HUES6 (cell line): ENCODE data around the gene CC2D2A.

Experiments
- H3K27ac ChIP-seq: 2 replicates; pipeline ENCODE4 v1.7.0; 2013; ENCODE audit warnings: low read depth, mild to moderate bottlenecking, low read length, inconsistent platforms
- H3K27me3 ChIP-seq: 2 replicates; pipeline ENCODE4 v1.6.1; 2013; ENCODE audit warnings: low read length; ENCODE audit not compliant: control insufficient read depth, insufficient read depth
- H3K36me3 ChIP-seq: 2 replicates; pipeline ENCODE4 v1.6.1; 2013; ENCODE audit warnings: low read length; ENCODE audit not compliant: control insufficient read depth, insufficient read depth
- H3K4me1 ChIP-seq: 2 replicates; pipeline ENCODE4 v1.6.1; 2013; ENCODE audit warnings: low read length; ENCODE audit not compliant: control insufficient read depth, insufficient read depth
- H3K4me3 ChIP-seq: 2 replicates; pipeline ENCODE4 v1.5.1; 2013; ENCODE audit warnings: low read depth, low read length
- H3K9ac ChIP-seq: one replicate; pipeline ENCODE4 v1.6.1; 2013; ENCODE audit warnings: mild to moderate bottlenecking, low read length
- H3K9me3 ChIP-seq: 2 replicates; pipeline ENCODE4 v1.6.1; 2013; ENCODE audit warnings: low read depth, low read length; ENCODE audit not compliant: control insufficient read depth, insufficient read depth

The CC2D2A gene

DNA sequence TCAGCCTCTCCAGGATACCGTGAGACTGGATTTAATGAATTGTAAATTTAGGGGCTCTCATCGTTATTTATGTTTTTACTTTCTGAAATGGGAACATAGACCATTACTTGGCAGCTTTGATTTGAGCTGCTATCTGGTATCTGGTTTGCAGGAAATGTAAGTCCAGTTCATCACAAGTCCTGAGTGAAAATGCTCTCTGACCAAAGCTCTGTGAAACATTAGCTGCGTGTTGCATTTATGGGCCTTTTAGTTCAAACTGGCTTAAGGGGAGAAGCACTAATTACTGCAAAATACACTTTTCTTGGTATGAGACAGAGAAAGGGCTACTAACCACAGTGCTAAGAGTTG is 420 bp downstream of the CC2D2A start:
- Histone ChIP-seq H3K36me3 (no peaks in the 10 kb centered on the region), H3K4me1 (peaks cover 32% of the 10 kb centered on the region), H3K9ac (peak overlapping the region; percentile 3), H3K4me3 (peak overlapping the region; percentile 51), H3K27ac (no peak overlapping the region), H3K9me3 (no peaks in the 10 kb centered on the region), H3K27me3 (no peaks in the 10 kb centered on the region)

DNA sequence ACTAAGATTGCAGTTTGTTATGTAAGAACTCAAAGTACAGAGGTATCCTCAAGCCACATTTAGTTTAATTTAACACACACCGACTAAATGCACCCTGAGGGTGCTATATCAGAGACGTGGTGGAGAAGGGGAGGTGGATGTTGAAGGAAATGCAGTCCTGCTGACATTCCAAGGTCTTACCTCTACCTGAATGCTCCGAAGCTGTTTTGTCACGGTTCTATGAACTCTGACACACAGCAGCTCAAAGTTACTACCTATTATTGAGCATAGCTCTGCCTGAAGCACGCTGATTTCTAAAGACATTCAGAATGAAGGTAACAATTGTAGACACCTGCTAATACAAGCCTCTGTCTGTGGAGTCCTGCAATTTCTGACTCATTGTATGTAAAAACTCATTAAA is 6.7 kb downstream of the CC2D2A start:
- Histone ChIP-seq H3K4me1 (peaks cover 28% of the 10 kb centered on the region), H3K9me3 (no peaks in the 10 kb centered on the region), H3K4me3 (no peak overlapping the region), H3K36me3 (no peaks in the 10 kb centered on the region; the same call in none of the 2 replicates), H3K27ac (no peak overlapping the region), H3K27me3 (no peaks in the 10 kb centered on the region), H3K9ac (no peak overlapping the region)

GRCh38 chr4:15478724-15479088 is 9.0 kb downstream of the CC2D2A start:
- H3K4me1 ChIP-seq = peaks cover 16% of the 10 kb centered on the region
- H3K36me3 ChIP-seq = no peaks in the 10 kb centered on the region; the same call in none of the 2 replicates
- no peaks in the 10 kb centered on the region for H3K27me3 ChIP-seq
- H3K27ac ChIP-seq = no peak overlapping the region
- H3K9me3 ChIP-seq = no peaks in the 10 kb centered on the region
- H3K9ac ChIP-seq = no peak overlapping the region
- peak overlapping the region; percentile 69; the same call in 1 of the 2 replicates for H3K4me3 ChIP-seq

GRCh38 chr4:15479089-15479912 is 9.6 kb downstream of the CC2D2A start:
- peak overlapping the region; percentile 76 for H3K27ac ChIP-seq
- no peaks in the 10 kb centered on the region for H3K9me3 ChIP-seq
- H3K4me1 ChIP-seq = peaks cover 12% of the 10 kb centered on the region
- H3K36me3 ChIP-seq = no peaks in the 10 kb centered on the region; the same call in none of the 2 replicates
- peak overlapping the region; percentile 91 for H3K9ac ChIP-seq
- H3K27me3 ChIP-seq = no peaks in the 10 kb centered on the region
- H3K4me3 ChIP-seq = peak overlapping the region; percentile 69

DNA sequence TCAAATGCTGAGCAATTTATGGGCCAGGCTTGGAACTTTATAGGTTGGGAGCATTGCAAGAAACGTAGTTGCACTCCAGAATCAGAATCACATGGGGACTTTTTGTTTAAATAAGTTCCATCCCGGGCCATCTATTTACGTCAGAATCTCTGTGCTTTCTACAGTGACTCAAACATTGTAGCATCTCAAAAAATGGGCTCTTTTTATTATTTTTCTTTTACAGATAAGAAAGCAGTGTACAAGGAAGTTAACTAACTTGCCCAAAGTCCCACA is 10.2 kb downstream of the CC2D2A start:
- H3K27me3 ChIP-seq = no peaks in the 10 kb centered on the region
- H3K9me3 ChIP-seq = no peaks in the 10 kb centered on the region
- H3K9ac ChIP-seq = peak overlapping the region; percentile 91
- peaks cover 12% of the 10 kb centered on the region for H3K4me1 ChIP-seq
- H3K27ac ChIP-seq = peak overlapping the region; percentile 76
- H3K4me3 ChIP-seq = peak overlapping the region; percentile 69
- no peaks in the 10 kb centered on the region; the same call in none of the 2 replicates for H3K36me3 ChIP-seq

DNA sequence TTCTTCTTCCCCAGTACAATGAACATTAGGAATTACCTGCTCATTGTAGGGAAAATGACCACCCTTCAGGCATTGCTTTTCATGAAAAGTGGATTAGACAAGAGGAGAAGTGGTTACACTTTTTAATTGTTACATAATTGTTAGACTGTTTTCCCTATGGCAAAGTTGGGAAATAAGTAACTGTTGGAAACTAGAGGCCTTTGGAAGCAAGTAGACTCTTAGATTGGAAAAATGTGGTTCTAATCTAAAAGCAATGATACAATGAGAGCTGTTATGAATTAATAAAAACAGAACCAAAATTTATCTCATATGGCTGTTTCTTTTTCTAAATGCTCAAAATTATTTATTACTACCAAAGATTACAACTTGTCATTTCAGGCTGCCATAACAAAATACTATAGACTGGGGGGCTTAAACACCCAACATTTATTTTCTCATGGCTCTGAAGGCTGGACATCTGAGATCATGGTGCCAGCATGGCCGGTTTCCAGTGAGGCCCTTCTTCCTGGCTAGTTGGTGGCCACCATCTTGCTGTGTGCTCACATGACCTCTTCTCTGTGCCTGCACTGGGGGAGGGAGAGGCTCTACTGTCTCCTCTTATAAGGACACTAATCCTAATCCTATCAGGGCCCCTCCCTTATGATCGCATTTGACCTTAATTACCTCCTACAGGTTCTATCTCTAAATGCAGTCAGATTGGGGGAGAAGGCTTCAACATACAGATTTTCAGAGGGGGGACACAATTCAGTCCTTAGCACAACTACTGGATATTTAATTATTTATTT is 12.5 kb downstream of the CC2D2A start:
- no peaks in the 10 kb centered on the region; the same call in none of the 2 replicates for H3K36me3 ChIP-seq
- H3K4me3 ChIP-seq = no peak overlapping the region
- H3K27ac ChIP-seq = no peak overlapping the region
- no peaks in the 10 kb centered on the region for H3K9me3 ChIP-seq
- H3K27me3 ChIP-seq = no peaks in the 10 kb centered on the region
- H3K4me1 ChIP-seq = peaks cover 12% of the 10 kb centered on the region
- H3K9ac ChIP-seq = no peak overlapping the region

- Histone ChIP-seq H3K9ac (no peak overlapping the region), H3K27ac (no peak overlapping the region), H3K4me3 (no peak overlapping the region), H3K4me1 (peaks cover 12% of the 10 kb centered on the region), H3K9me3 (no peaks in the 10 kb centered on the region), H3K27me3 (no peaks in the 10 kb centered on the region), H3K36me3 (no peaks in the 10 kb centered on the region; the same call in none of the 2 replicates)
Measured at GRCh38 chr4:15482842-15483241, 13.2 kb downstream of the CC2D2A start.

DNA sequence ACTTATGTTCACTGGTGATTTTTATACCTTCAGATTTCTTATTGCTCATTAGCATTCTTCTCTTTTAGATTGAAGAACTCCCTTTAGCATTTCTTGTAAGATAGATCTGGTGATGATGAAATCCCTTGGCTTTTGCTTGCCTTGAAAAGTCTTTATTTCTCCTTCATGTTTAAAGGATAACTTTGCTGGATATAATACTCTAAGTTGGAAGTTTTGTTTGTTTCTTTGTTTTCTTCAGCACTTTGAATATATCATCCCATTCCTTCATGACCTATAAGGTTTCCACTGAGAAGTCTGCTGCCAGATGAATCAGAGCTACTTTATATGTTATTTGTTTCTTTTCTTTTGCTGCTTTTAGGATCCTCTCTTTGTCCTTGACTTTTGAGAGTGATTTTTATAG is 18.5 kb downstream of the CC2D2A start:
- H3K4me1 ChIP-seq = no peaks in the 10 kb centered on the region
- H3K9ac ChIP-seq = no peak overlapping the region
- peaks cover 4% of the 10 kb centered on the region; the same call in 1 of the 2 replicates for H3K36me3 ChIP-seq
- no peak overlapping the region for H3K27ac ChIP-seq
- no peaks in the 10 kb centered on the region for H3K9me3 ChIP-seq
- no peak overlapping the region for H3K4me3 ChIP-seq
- H3K27me3 ChIP-seq = no peaks in the 10 kb centered on the region

- no peak overlapping the region for H3K4me3 ChIP-seq
- no peaks in the 10 kb centered on the region for H3K4me1 ChIP-seq
- no peaks in the 10 kb centered on the region for H3K9me3 ChIP-seq
- no peak overlapping the region for H3K27ac ChIP-seq
- no peaks in the 10 kb centered on the region for H3K27me3 ChIP-seq
- H3K9ac ChIP-seq = no peak overlapping the region
- H3K36me3 ChIP-seq = peaks cover 4% of the 10 kb centered on the region; the same call in 1 of the 2 replicates
Measured at GRCh38 chr4:15488658-15489470, 19.2 kb downstream of the CC2D2A start.

GRCh38 chr4:15489551-15489950 is 19.9 kb downstream of the CC2D2A start:
- no peak overlapping the region for H3K27ac ChIP-seq
- no peaks in the 10 kb centered on the region for H3K27me3 ChIP-seq
- H3K36me3 ChIP-seq = peaks cover 4% of the 10 kb centered on the region; the same call in 1 of the 2 replicates
- H3K9ac ChIP-seq = no peak overlapping the region
- no peak overlapping the region for H3K4me3 ChIP-seq
- H3K9me3 ChIP-seq = no peaks in the 10 kb centered on the region
- H3K4me1 ChIP-seq = no peaks in the 10 kb centered on the region
